CD4-positive, alpha-beta T cell (primary cell): Measurements from ENCODE around the gene COA7. TPM values are rescaled to one million over a fixed set of nuclear protein-coding genes. Genes with fewer than 3 reads are reported as not detected.
"Not testable (repeated sequence)": the region's sequence is repeated elsewhere in the genome, so short reads cannot be mapped to it uniquely, and the experiment has no call there.

Experiments
- ATAC-seq: fragments of 200-7000 bp; cut with Tn5 transposase; one replicate; pipeline ENCODE4 v1.10.0; 2022; ENCODE audit warnings: mild to moderate bottlenecking; ENCODE audit not compliant: poor library complexity
- CTCF ChIA-PET: fragments of 350-600 bp; sonication (Branson Sonifier 250); formaldehyde crosslinking; loops from one replicate; lab custom pipeline; 2021; ENCODE audit warnings: antibody characterized with exemption, inconsistent platforms; lab: Charles Lee
- POLR2A ChIA-PET: fragments of 350-600 bp; sonication (Branson Sonifier 250); formaldehyde crosslinking; loops from one replicate; lab custom pipeline; 2021; ENCODE audit warnings: antibody characterized with exemption, inconsistent platforms; lab: Charles Lee
- DNase-seq, 14 experiments: peaks; one replicate each; pipeline ENCODE4 v3.0.0-alpha.2; 2013 to 2020; ENCODE audit warnings: mixed read lengths in 2 of 14
- H3K27ac ChIP-seq, 2 donors: one replicate each; pipeline versions ENCODE4 v1.5.1 to v1.7.0; 2013; ENCODE audit warnings: low read length in 2 of 2, low read depth in 1 of 2, mild to moderate bottlenecking in 1 of 2
- H3K27me3 ChIP-seq, 2 experiments: 1 replicate in 1 of 2; 2 replicates in 1 of 2; pipeline versions ENCODE4 v1.6.1 to v1.7.0; 2013; ENCODE audit warnings: low read length in 2 of 2, control low read depth in 1 of 2, mild to moderate bottlenecking in 1 of 2, moderate library complexity in 1 of 2; ENCODE audit not compliant: insufficient read depth in 2 of 2, control insufficient read depth in 1 of 2
- H3K36me3 ChIP-seq: one replicate; pipeline ENCODE4 v1.6.1; 2013; ENCODE audit warnings: low read length, control low read depth; ENCODE audit not compliant: insufficient read depth
- H3K4me1 ChIP-seq: one replicate; pipeline ENCODE4 v1.6.1; 2013; ENCODE audit warnings: low read length, control low read depth; ENCODE audit not compliant: insufficient read depth
- H3K4me3 ChIP-seq: one replicate; pipeline ENCODE4 v1.5.1; 2013; ENCODE audit warnings: mild to moderate bottlenecking, low read length, moderate library complexity
- H3K9me3 ChIP-seq, 2 experiments: 1 replicate in 1 of 2; 2 replicates in 1 of 2; pipeline versions ENCODE4 v1.6.1 to v1.7.0; 2013; ENCODE audit warnings: low read length in 2 of 2, mild to moderate bottlenecking in 2 of 2, control low read depth in 1 of 2, moderate library complexity in 1 of 2; ENCODE audit not compliant: control insufficient read depth in 1 of 2, insufficient read depth in 1 of 2
- H3K27ac Mint-ChIP-seq: one replicate; pipeline ENCODE4 v1.8.0; 2020; ENCODE audit warnings: mixed read lengths
- H3K27me3 Mint-ChIP-seq: one replicate; pipeline ENCODE4 v1.8.0; 2021; ENCODE audit warnings: mixed read lengths
- H3K36me3 Mint-ChIP-seq: one replicate; pipeline ENCODE4 v1.8.0; 2021; ENCODE audit warnings: low read depth, mixed read lengths
- H3K4me1 Mint-ChIP-seq: one replicate; pipeline ENCODE4 v1.8.0; 2021; ENCODE audit warnings: low read depth, mixed read lengths
- H3K4me3 Mint-ChIP-seq: one replicate; pipeline ENCODE4 v1.8.0; 2020; ENCODE audit warnings: mild to moderate bottlenecking, mixed read lengths
- H3K9me3 Mint-ChIP-seq: one replicate; pipeline ENCODE4 v1.8.0; 2020; ENCODE audit warnings: mixed read lengths
- CTCF ChIP-seq: fragments of 200-600 bp; IDR thresholded peaks from one replicate; pipeline ENCODE4 v1.8.0; 2022; ENCODE audit warnings: antibody characterized with exemption, mild to moderate bottlenecking
- intact Hi-C, 2 experiments: fragments of 100-400 bp; cut with DNase I in 1 of 2; cut with micrococcal nuclease in 1 of 2; formaldehyde crosslinking; loops; one replicate each; pipeline versions ENCODE4 v1.15.1 to v1.9.0; 2023 to 2025; cut with DNase I, micrococcal nuclease
- total RNA-seq, 174 experiments: library from RNA in 2 of 174; stranded (reverse) in 2 of 174; gene quantifications; one replicate each; pipeline ENCODE4 v1.2.3 and lab custom pipeline; 2021 to 2026

The COA7 gene
- total RNA-seq, 2 experiments from 2014 or later: 0.99 to 1.1 TPM

GRCh38 chr1:52738148-52738547 is 40.0 kb upstream of the COA7 start:
- no peaks in the 10 kb centered on the region for H3K27me3 ChIP-seq
- H3K9me3 Mint-ChIP-seq: no peaks in the 10 kb centered on the region
- H3K27me3 Mint-ChIP-seq: no peaks in the 10 kb centered on the region

GRCh38 chr1:52735371-52735770 is 37.2 kb upstream of the COA7 start:
- ATAC-seq, H3K4me1 ChIP-seq, H3K9me3 Mint-ChIP-seq, H3K27me3 Mint-ChIP-seq, H3K4me3 Mint-ChIP-seq, intact Hi-C loops, H3K9me3 ChIP-seq, H3K27ac Mint-ChIP-seq, H3K36me3 Mint-ChIP-seq, H3K36me3 ChIP-seq, POLR2A ChIA-PET, DNase-seq, H3K4me3 ChIP-seq, H3K27me3 ChIP-seq, H3K27ac ChIP-seq: not testable (repeated sequence)
- CTCF ChIA-PET: interaction anchor here (1.4 kb wide), 1 partner anchor 13 kb away, joined by 3 read pairs; no protein-coding TSS in a partner anchor
- H3K4me1 Mint-ChIP-seq: peaks cover 42% of the 10 kb centered on the region

More at GRCh38 chr1:52738148-52738547, 40.0 kb upstream of the COA7 start:
- Mint-ChIP-seq H3K36me3 (peaks cover 3% of the 10 kb centered on the region), H3K4me1 (peaks cover 42% of the 10 kb centered on the region), H3K27ac (no peak overlapping the region), H3K4me3 (no peak overlapping the region)
- Histone ChIP-seq H3K9me3 (peaks cover 0 to 5% of the 10 kb centered on the region in 2 experiments), H3K36me3 (no peaks in the 10 kb centered on the region), H3K27ac (no peak overlapping the region), H3K4me3 (no peak overlapping the region), H3K4me1 (peaks cover 2% of the 10 kb centered on the region)
- TF ChIP-seq CTCF: no peak
- ATAC-seq (no peak), DNase-seq (no peak)
- ChIA-PET CTCF (no interaction called here), POLR2A (interaction anchor here (3.3 kb wide), 1 partner anchor 11 kb away, joined by 15 read pairs; the partner anchor contains the start of gene ZYG11B)
- intact Hi-C loops: no loop called here

- H3K4me3 Mint-ChIP-seq: no peak overlapping the region
- H3K36me3 Mint-ChIP-seq: peaks cover 9% of the 10 kb centered on the region
- H3K27me3 Mint-ChIP-seq: no peaks in the 10 kb centered on the region
- Histone ChIP-seq H3K27ac (no peak overlapping the region), H3K27me3 (no peaks in the 10 kb centered on the region), H3K4me1 (peaks cover 15% of the 10 kb centered on the region), H3K4me3 (no peak overlapping the region), H3K36me3 (peaks cover 3% of the 10 kb centered on the region), H3K9me3 (no peaks in the 10 kb centered on the region)
- no peak for TF ChIP-seq CTCF
- ChIA-PET CTCF (interaction anchor here (0.6 kb wide), 1 partner anchor 1245 kb away, joined by 3 read pairs; no protein-coding TSS in a partner anchor), POLR2A (interaction anchor here (0.7 kb wide), 2 partner anchors 30 to 42 kb away, joined by 3 to 8 read pairs; no protein-coding TSS in a partner anchor)
- peaks cover 39% of the 10 kb centered on the region for H3K4me1 Mint-ChIP-seq
- H3K9me3 Mint-ChIP-seq: no peaks in the 10 kb centered on the region
- H3K27ac Mint-ChIP-seq: no peak overlapping the region
- DNase-seq (no peak), ATAC-seq (no peak)
- intact Hi-C loops: no loop called here
These were observed 35.2 kb upstream of the COA7 start for GRCh38 chr1:52733368-52733767.
